Right forelimb (tissue), 1 donor: ENCODE results near the gene TPPP3.

Experiments
- DNase-seq: peaks from one replicate; pipeline ENCODE4 v3.0.0-alpha.2; 2018

Gene TPPP3

DNA sequence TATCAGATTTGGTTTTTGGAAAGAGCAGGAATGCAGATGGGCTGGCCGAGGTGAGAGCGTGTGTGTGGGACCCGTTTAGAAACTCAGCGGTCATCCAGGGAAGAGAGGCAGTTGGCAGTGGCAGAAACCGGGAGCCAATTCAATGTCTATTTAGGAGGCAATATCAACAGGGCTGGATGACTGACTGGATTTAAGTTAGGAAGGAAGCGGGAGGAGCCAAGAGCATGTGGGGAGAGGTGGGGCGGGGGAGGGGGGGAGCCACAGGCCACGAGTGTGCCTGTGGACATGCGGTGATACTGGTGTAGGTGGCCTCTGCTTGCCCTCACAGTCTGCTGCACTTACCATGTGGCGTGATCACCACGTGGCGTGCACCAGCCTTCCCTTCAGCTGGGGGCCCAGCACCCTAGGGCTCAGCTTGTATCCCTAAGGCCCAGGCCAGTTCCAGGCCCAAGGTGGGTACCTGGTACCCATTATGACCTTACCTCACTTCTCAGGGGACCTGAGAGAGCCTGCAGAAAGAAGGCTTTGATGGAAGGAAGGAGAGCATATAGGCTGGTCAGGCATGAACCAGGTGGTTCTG is 10.8 kb upstream of the TPPP3 start:
- DNase-seq = no peak

DNA sequence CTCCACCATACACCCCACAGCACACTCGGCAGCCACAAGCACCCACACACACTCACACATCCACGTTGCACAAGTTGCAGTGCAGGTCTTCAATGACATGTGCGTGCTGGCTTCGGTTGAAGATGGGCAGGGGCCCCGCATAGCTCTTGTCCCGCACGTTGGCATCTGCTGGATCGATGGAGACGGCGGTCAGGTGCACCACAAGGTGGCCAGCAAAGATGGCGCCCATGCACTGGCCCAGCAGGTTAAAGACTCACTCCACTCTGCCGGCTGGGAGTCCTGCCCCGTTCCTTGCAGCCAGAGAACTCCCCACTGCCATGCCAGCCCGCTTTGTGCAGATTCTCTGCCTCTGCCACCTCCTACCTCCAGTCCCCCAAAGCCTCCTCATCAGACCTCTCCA is 7.6 kb upstream of the TPPP3 start:
- no peak for DNase-seq

DNA sequence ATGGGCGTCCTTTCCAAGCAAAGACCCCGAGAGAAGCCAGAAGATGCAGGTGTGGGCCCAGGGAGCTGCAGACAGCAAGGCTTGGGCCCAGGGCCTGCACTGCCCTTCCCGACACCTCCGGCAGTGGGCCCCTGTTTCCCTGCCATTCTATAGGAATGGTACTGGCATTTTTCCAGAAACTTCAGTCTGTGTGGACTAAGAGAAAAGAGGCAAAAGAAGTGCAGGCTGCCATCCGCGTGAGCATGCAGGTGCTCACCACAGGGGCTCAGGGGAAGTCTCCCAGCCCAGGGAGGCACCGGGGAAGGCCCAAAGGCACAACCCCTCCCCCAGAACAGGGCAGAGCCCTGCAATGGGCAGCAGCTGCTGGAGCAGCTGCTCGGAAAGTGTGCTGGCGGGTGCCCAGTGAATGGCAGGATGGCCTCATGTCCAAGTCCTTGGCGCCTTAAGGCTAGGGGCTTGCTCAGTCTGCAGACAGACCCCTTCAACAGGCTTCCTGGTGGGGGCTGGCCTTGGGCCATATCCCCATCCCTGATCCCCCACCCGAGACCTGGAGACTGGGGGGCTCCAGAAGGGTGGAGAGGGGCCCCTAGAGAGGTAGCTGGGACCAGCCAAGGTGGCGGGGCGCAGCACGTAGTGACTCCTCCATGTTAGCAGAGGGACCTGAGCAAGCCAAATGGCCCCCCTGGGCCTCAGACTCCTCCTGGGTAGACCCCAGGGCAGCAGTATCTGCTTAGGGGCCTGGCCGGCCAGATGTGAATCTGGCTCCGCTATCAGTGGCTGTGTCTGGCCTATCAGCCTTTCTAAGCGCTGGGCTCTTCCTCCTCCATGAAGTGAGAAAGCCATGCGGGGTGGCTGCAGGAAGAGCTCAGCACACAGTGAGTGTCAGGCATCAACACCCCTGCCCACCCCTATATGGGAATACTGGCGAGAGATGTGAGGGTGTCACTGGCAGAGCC is 6.7 kb upstream of the TPPP3 start:
- peak; percentile 79 for DNase-seq

DNA sequence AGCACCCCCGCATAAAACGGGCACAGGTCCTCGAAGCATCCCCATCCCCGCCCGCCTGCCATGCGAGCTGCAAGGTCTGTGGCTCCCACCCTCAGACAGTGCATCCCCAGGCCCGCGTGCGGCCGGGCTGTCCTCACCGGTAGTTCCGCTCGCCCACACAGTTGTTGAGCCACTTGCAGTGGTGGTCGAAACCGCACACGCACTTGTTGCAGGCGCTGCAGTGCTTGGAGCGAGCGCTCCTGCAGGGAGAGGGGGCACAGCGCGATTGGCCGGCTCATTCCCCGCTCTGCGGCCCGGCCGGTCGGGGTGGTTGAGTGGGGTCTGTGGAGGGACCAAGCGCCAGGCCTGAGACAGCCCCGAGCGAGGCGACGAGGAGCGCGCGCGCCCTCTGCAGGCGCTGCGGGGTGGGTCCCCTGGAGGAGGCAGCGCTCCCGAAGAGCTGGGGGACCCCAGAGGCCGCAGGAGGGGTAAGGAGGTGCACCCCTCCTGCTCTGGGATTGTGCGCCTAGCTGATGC is 6.0 kb upstream of the TPPP3 start:
- DNase-seq = peak; percentile 77

DNA sequence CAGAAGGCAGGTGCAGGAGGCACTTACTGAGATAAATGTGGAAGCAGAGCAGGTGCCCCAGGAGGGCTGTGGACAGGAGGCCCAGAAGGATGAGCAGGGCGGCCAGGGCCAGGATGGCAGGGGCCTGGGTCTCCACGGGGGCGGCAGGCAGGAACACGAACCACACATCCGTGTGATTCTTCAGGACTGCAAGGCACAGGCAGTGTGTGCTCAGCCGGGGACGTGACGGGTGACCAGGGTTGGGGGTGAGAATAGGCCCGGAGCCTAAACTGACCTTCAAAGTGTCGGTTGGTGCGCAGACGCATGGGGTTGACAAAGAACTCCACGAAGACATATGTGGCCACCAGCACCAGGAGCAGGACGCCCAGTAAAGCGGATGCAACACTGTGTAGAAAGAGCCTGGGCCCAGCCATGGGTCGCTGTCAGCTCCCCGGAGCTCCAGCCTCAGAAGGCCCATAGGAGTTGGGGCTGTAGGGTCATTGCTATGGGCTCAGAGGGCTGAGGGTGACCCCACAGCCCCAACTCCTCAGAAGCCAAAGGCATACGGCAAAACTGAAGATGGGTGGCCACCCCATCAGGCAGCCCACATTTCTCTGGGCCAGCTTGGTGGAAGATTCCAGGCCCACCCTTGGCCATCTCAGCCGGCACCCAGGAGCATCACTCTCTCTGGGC is 5.4 kb upstream of the TPPP3 start:
- no peak for DNase-seq

DNA sequence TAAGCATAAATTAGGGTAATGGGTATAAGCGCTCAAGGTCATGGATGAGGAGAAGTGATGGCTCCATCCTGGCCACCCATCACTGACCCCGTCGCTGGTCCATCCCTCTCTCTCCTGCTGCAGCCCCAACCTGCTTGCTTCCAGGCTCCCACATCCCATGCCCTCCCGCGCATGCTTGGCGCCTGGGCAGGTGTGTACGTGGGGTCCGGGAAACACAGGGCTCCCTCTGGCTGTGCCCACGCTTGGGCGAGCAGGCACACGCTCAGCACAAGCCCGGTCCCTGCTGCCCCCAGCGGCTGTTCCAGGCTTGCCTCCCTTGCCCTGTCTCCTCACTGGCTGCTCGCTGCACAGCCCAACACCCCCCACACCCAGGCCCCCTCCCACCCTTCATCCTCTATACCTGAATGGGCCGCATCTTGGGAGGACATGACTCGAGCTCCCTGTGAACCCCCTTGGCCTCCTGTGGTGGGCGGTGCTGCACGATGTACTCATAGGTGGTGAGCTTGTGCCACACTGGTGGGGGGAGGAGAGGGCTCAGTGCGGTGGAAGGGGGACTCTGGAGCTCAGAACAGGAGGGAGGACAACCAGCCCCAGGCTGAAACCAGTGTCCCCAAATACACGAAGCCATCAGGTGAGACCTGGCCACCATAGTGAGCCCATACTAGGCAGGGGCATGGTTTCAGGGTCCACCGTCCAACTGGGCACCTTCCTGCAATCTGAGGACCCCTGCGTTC is 4.7 kb upstream of the TPPP3 start:
- no peak for DNase-seq

DNA sequence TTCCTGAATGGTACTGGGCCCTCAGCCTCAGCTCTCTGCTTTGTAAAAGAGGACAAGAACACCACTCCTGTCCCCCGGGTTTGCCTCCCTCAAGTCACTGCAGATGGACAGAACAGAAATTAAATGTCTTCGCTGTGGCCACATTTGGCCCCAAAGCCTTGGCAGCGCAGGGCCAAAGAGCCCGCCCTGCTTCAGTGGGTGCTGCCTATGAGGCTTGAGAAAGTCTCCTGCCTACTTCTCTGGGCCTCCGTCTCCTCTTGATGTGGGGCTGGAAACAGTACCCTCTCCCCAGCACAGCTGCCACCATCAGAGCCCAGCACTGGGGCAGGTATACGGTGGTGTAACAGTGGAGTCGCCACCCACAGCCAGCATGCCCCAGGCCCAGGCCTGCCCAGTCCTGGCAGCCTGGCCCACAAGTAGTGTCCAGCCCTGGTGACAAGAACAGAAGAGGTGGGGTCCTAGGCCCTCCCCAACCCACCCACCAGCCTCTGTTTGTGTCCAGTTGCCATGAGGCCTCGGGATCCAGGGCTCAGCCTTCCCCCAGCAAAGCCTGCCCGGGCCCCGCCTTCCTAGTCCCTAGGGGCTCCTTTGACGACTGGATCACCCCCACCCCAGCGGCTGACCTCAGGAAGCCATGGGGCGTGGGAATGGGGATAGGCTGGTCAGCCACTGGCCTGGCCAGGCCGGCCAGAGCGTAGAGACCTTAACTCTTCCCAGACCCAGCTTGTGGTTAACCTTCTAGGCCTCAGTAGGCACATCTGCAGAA is 3.9 kb upstream of the TPPP3 start:
- no peak for DNase-seq

DNA sequence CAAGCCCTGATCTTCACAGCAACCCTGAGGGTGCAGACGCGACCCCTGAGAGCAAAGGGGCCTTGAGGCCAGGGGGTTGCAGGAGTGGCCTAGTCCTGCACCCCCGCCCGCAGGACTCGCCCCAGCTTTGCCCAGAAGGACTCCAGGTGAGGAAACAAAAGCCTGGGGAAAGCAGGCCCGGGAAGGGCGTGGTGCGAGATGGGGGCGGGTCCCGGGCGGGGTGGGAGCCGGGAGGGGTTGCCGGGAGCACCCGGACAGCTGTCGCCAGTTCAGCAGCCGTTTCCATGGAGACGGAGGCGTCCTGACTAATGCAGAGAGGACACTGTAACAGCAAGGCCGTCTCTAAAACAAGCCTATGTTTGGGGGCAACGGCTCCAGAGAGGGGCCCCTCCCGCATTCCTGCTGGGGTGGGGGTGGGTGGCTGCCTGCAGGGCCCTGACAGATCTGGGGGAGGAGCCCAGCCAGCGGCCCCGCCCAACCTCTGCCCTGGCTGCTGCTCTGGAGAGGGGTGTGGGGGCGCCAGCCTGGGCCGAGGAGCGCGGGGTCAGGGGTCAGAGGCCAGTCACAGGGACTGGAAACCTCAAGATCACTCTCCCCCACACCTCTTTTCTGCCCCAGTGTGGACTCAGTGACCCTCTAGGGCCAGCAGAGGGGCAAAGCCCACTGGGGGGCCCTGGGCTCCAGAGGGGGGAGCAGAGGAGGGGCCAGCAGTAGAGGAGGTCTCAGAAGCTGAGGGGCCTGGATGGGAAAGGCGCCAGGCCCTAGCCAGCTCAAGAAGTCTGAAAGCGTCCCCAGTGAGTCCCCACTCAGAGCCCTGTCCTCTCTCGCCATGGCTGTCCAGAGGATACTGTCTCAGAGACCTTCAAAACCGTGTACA is 3.1 kb upstream of the TPPP3 start:
- peak; percentile 85 for DNase-seq

DNA sequence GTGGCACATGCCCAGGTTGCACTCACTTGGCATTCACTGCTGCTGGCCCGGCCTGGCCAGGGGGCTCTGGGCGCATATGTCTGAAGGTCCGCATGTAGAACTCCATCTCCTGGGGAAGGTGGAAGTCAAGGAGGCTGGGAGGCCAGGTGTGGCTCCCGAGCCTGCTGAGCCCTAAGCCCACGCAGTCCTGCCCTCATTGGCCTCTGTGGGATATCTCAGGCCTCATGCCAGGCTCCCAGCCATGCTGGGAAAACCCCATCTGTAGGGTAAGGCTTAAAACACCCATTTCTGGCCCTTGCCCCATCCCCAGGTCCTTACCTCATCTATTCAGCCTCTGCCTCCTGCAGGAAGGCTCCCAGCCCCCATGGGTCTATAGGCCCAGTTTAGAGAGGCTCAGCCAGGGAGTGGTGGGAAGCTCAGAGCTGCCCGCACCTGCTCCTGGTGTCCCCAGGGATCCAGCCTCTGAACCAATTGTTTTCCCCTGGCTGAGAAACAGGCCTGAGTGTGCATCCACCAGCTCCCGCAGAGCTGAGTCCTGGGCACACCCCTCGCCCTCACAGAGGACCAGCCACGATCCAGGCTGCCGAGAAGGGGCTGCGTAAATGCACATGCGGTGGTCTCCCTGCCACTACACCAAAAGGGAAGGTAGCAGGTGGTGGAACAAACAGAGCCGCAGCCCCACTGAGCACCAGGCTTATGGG is 2.3 kb upstream of the TPPP3 start:
- DNase-seq = no peak

DNA sequence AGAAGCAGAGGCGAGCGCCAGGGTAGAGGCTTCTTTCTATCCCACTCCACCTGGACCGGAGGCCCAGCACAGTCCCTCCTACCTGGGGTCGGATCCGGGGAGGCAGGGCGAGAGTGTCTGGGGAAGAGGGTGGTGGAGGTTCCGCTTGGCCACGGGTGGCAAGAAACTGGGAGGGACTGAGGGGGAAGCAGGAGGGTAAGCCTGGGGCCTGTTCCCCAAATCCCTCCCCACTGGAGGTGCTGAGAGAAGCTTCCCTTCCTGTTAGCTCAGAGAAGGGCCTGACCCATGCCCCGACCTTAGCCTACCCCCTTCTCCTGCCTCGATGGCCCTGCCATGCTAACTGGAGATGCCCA is 1.8 kb upstream of the TPPP3 start:
- DNase-seq = no peak

DNA sequence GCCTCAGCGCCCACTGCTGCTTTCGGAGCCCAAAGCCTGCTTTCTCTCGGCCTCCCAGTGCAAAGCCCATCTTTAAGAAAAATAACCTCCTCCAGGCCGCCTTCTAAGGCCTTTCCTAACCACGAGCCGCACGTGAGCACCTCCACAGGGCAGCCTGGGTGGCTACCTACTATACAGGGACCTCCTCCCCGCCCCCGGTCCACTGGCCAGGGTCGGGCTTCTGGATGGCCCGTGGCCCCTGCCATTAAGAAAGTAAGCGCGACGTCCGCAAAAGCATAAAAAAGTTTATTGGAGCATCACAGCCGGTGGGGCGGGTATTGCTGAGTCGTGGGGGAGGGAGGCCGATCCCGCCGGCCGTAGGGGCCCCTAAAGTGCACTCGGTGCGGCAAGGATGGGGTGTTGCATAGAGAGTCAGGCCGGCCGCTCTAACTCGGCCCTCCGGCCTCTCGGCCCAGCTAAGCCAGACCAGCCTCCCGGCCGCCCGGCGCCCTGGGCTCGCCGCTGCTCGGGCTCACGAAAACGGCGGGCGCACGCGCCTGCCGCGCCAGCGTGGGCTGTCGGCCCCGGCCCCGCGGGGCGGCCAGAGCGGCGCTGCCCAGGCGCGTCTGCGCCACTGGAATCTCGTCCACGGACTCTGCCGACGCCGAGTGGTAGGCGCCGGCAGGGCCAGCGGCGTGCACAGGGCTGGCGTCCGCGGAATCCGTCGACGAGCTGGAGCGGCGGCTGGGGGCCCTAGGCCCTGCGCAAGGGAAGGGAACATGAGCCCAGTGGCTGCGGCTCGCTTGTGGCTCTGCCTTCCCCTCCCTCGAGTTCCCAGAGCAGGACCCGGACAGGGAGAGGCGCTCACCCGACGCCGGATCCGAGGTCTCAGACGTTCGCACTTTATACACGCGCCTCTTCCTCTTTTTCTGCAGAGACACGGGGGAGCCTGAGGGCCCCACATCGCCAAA is 1.1 kb upstream of the TPPP3 start:
- DNase-seq = peak; percentile 68

DNA sequence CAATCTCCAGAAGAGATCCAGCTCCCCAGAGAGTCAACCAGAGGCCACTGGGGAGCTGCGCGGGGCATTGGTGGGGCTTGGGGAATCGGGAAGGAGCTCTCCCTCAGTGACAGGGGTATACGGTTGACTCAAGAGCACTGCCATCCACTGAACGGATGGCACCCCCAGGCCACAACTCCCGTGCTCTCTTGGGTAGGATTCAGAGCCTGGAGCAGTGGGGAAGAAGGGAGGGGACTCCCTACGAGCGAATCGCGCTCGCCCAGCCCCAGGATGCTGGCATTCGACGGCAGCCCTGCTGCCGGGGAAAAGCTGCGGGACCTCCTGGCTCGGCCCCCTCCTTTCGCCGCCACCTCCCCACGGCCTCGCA is 473 bp upstream of the TPPP3 start:
- DNase-seq = peak; percentile 51

DNA sequence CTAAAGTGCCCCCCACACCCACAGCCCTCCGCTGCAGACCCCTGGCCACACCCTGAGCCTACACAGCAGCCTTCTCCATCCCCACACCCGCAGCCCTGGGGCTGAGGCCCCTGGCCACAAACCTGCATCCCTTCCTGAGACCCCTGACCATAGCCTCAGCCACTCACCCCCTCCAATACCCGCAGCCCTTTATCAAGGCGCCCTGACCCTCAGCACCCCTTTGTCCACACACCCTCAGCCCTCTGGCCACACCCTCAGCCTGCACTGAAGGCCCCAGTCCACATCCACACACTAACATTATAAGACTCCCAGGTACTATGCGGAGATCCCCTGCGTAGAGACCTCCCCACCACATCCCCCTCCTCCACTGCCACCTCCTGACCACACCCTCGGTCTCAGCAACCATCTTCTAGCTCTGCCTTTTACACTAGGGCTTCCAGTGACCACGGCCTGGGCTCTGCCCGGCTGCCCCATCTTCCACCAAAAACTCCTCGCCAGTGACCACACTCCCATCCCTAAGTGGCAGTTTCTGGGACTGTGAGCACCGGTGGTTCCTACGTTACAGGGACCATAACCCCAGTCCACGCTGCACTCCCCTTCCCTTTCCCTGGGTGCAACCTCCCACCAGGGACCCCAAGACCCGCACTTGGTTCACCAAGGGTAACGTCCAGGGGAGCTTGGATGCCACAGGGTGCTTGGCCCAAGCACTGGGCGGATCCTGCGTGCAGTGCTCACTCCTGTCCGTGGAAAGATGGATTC is 818 bp downstream of the TPPP3 start:
- no peak for DNase-seq

DNA sequence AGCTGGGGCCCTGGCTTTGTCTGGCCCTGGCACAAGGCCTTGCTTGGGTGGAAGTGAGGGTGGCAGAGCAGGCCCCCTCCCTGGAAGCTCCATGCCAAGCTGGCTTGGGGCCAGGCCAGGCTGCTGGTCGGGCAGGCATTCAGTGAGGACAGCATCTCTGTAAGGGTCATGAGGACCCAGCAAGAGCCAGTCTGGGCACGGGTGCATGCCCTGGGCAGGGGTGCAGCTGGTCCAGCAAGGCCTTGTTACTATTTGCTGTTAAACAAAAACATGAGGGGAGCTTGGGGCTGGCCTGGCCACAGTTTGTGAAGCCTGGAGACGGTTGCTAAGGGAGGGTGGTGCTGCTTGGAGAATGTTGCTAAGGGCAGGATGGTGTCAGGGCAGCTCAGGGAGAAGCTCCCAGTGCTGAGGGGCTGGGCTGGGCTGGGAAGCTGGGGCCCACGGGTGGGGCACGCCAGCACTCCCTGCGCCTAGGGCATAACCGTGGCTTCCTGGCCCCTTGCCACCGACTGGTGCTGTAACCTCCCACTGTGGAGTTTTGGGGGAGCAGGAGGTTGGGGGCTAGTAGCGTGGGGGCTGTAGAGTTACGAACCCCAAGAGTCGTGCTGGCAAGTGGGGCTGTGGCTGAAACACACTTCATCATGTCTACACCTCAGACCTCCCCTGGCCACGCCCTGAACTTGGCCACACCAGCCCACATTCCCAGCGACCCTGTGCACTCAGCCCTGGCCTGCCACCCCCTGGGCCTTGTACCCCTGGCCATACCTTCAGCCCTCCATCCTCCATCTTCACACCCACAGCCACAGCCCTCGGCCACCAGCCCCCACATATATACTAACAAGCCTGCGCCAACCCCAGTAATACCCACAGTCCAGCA is 1.6 kb downstream of the TPPP3 start:
- DNase-seq = no peak

DNA sequence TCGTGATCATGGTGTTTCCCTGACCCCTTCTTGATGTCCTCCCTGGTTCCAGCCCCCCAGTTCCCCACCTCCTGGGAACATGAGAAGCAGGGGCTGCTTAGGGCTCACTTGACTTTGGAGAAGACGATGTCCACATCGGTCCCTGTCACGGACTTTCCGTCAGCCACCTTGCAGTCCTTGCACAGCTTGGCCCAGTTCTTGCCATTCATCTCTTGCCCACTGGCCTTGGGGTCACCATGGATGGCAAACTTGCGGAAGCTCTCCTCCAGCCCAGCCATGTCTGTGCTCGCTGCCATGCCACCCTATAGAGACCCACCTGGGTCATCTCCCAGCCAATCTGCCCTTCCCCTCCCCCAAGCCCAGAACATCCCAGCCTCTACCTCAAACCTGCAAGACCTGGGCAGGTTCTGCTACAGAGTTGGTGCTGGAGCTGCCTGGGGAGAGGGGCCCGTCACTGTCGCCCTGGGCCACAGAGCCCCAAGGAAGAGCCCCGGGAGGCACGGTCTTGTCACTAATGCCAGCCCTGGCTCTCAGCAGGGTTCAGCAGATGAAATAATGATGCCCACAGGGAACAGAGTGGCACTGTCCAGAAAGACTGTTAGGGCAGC is 2.4 kb downstream of the TPPP3 start:
- peak; percentile 10 for DNase-seq

DNA sequence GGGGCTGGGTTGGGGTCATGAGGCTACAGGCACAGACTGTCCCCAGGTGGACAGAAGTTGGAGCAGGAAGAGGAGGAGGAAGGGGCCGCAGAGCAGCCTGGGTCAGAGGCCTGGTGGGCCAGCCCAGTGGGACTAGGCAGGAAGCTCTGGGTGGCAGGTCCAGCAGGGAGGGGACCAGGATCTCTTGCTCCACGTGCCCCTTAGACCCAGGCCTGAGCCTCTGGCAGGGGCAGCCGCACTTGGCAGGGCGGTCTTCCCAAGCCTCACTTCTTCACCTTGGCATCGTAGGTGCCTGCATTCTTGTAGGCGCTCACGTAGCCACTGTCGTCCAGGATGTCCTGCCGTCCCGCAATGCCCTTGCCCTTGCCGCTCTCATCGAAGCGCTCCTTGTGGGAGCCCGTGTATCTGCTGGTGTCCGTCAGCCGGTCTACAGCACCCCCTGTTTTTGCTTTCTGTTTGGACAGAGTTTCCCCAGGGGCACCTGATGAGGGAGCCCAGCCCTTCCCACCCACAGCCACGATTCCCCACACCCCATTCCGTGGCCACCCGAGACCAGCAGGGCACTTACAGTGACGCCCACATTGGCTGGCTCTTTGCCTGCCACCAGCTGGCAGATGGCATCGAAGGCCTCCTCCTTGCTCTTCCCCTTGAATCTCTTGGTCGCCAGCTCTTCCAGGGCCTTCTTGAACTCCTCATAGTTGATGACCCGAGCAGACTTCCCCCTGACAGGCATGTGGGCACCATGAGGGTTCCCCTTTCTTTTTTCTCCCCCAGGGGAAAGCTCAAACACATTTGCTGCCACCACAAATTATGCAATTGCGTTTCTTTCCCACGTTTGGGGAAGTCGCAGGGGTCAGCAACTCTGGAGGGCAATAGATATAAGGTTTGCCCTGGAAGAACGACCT is 3.1 kb downstream of the TPPP3 start:
- DNase-seq = peak; percentile 24
